DND-41 (cell line): ENCODE results near the gene HRH2.

Source experiments
- ATAC-seq: fragments of 200-7000 bp; cut with Tn5 transposase; 3 replicates; pipeline ENCODE4 v1.9.1; 2021; ENCODE audit warnings: low read depth; ENCODE audit not compliant: insufficient read depth
- DNase-seq: peaks from one replicate; pipeline ENCODE4 v3.0.0-alpha.2; 2020
- H2AFZ ChIP-seq: 2 replicates; pipeline ENCODE4 v1.6.0; 2012; ENCODE audit warnings: low read depth, low read length
- H3K27ac ChIP-seq: 2 replicates; pipeline ENCODE4 v1.5.1; 2012; ENCODE audit warnings: low read length, inconsistent platforms
- H3K27me3 ChIP-seq: fragments of 200-600 bp; sonication (generic); 2 replicates; pipeline ENCODE4 v1.6.0; 2012; ENCODE audit warnings: low read length, mild to moderate bottlenecking, inconsistent platforms; ENCODE audit not compliant: insufficient read depth, poor library complexity
- H3K36me3 ChIP-seq: 2 replicates; pipeline ENCODE4 v1.5.1; 2012; ENCODE audit warnings: low read length, inconsistent platforms; ENCODE audit not compliant: insufficient read depth
- H3K4me1 ChIP-seq: 2 replicates; pipeline ENCODE4 v1.5.1; 2012; ENCODE audit warnings: mild to moderate bottlenecking, low read length; ENCODE audit not compliant: insufficient read depth
- H3K4me2 ChIP-seq: 2 replicates; pipeline ENCODE4 v1.6.0; 2012; ENCODE audit warnings: mild to moderate bottlenecking, moderate library complexity, low read length, inconsistent platforms; ENCODE audit not compliant: insufficient read depth
- H3K4me3 ChIP-seq, 2 experiments: fragments of 200-600 bp in 1 of 2; shearing (Covaris generic) in 1 of 2; 2 replicates each; pipeline ENCODE4 v1.5.1; 2012 to 2016; ENCODE audit warnings: inconsistent platforms in 2 of 2, low read length in 2 of 2, mild to moderate bottlenecking in 2 of 2, low read depth in 1 of 2, moderate library complexity in 1 of 2
- H3K79me2 ChIP-seq: 2 replicates; pipeline ENCODE4 v1.6.0; 2012; ENCODE audit warnings: low read length, inconsistent platforms; ENCODE audit not compliant: insufficient read depth
- H3K9ac ChIP-seq: 2 replicates; pipeline ENCODE4 v1.6.0; 2012; ENCODE audit warnings: low read depth, mild to moderate bottlenecking, inconsistent platforms, low read length, moderate library complexity
- H3K9me3 ChIP-seq: 2 replicates; pipeline ENCODE4 v1.5.1; 2012; ENCODE audit warnings: low read length, moderate library complexity, mild to moderate bottlenecking, inconsistent platforms; ENCODE audit not compliant: insufficient read depth, severe bottlenecking
- H4K20me1 ChIP-seq: 2 replicates; pipeline ENCODE4 v1.6.0; 2012; ENCODE audit warnings: low read length; ENCODE audit not compliant: insufficient read depth
- CTCF ChIP-seq: IDR thresholded peaks from 2 replicates; pipeline ENCODE4 v1.5.1; 2012; ENCODE audit warnings: borderline replicate concordance, low read length, moderate library complexity, mild to moderate bottlenecking; ENCODE audit not compliant: poor library complexity, severe bottlenecking; ENCODE audit errors: extremely low read depth
- EZH2 ChIP-seq: IDR thresholded peaks from 3 replicates; pipeline ENCODE4 v1.6.1; 2012; ENCODE audit warnings: borderline replicate concordance, low read depth, mild to moderate bottlenecking, moderate library complexity, low read length, inconsistent platforms; ENCODE audit not compliant: severe bottlenecking

HRH2 gene

GRCh38 chr5:175621971-175622370 lies 35.9 kb upstream of the HRH2 start:
- Histone ChIP-seq H3K27ac (no peak overlapping the region), H3K36me3 (no peaks in the 10 kb centered on the region), H3K4me2 (no peak overlapping the region), H2AFZ (no peak overlapping the region), H3K9me3 (peaks cover 5% of the 10 kb centered on the region), H3K27me3 (no peaks in the 10 kb centered on the region), H4K20me1 (no peaks in the 10 kb centered on the region), H3K79me2 (no peaks in the 10 kb centered on the region), H3K9ac (no peak overlapping the region), H3K4me1 (no peaks in the 10 kb centered on the region), H3K4me3 (no peak overlapping the region)
- no peak for ATAC-seq
- no peak for DNase-seq
- TF ChIP-seq EZH2 (no peak), CTCF (no peak)

- TF ChIP-seq CTCF (no peak), EZH2 (no peak)
- Histone ChIP-seq H3K9me3 (peaks cover 5% of the 10 kb centered on the region), H3K4me2 (no peak overlapping the region), H3K4me1 (no peaks in the 10 kb centered on the region), H3K27ac (no peak overlapping the region), H4K20me1 (no peaks in the 10 kb centered on the region), H3K27me3 (no peaks in the 10 kb centered on the region), H3K4me3 (no peak overlapping the region), H2AFZ (no peak overlapping the region), H3K79me2 (no peaks in the 10 kb centered on the region), H3K36me3 (no peaks in the 10 kb centered on the region), H3K9ac (no peak overlapping the region)
- no peak for ATAC-seq
- no peak for DNase-seq
Measured at GRCh38 chr5:175623088-175623487, 34.8 kb upstream of the HRH2 start.

- H4K20me1 ChIP-seq = no peaks in the 10 kb centered on the region
- H3K27ac ChIP-seq = no peak overlapping the region
- H3K4me2 ChIP-seq = no peak overlapping the region
- no peaks in the 10 kb centered on the region for H3K36me3 ChIP-seq
- ATAC-seq = no peak
- H3K9me3 ChIP-seq = peaks cover 5% of the 10 kb centered on the region
- DNase-seq = no peak
- no peaks in the 10 kb centered on the region for H3K4me1 ChIP-seq
- no peaks in the 10 kb centered on the region for H3K79me2 ChIP-seq
- TF ChIP-seq CTCF (no peak), EZH2 (no peak)
- H3K4me3 ChIP-seq = no peak overlapping the region
- no peak overlapping the region for H3K9ac ChIP-seq
- H2AFZ ChIP-seq = no peak overlapping the region
- no peaks in the 10 kb centered on the region for H3K27me3 ChIP-seq
Measured at GRCh38 chr5:175624316-175624715, 33.6 kb upstream of the HRH2 start.

- Histone ChIP-seq H3K9me3 (peaks cover 5% of the 10 kb centered on the region), H2AFZ (no peak overlapping the region), H3K4me1 (no peaks in the 10 kb centered on the region), H3K4me3 (no peak overlapping the region), H3K36me3 (no peaks in the 10 kb centered on the region), H4K20me1 (no peaks in the 10 kb centered on the region), H3K27ac (no peak overlapping the region), H3K9ac (no peak overlapping the region), H3K4me2 (no peak overlapping the region), H3K27me3 (no peaks in the 10 kb centered on the region), H3K79me2 (no peaks in the 10 kb centered on the region)
- DNase-seq (no peak), ATAC-seq (no peak)
- TF ChIP-seq EZH2 (no peak), CTCF (no peak)
Measured at GRCh38 chr5:175627005-175627404, 30.9 kb upstream of the HRH2 start.
